HepG2 (cell line): ENCODE measurements around the gene C12orf56. TPM values are rescaled to one million over a fixed set of nuclear protein-coding genes. Genes with fewer than 3 reads are reported as not detected.
A peak's percentile ranks its signal among the peaks of the same experiment; 100 is the strongest.

Experiments used
- FOXP1 ChIP-seq, 2 experiments: fragments of 450-650 bp in 1 of 2; IDR thresholded peaks; 2 replicates each; pipeline ENCODE4 v1.6.1; 2017 to 2018; ENCODE audit warnings: antibody characterized with exemption in 1 of 2
- FUBP1 ChIP-seq: sonication (generic); formaldehyde crosslinking; IDR thresholded peaks from 2 replicates; pipeline ENCODE4 v1.5.1; 2020; ENCODE audit warnings: missing genetic modification reagents, mild to moderate bottlenecking, borderline replicate concordance
- GABPA ChIP-seq, 2 experiments: IDR thresholded peaks; 2 replicates each; pipeline ENCODE4 v1.6.1; 2011 to 2016; ENCODE audit warnings: low read depth in 2 of 2, low read length in 1 of 2, missing biosample characterization in 1 of 2, missing genetic modification characterization in 1 of 2
- GATAD2A ChIP-seq: IDR thresholded peaks from 2 replicates; pipeline ENCODE4 v1.6.1; 2016
- NFIC ChIP-seq: IDR thresholded peaks from 2 replicates; pipeline ENCODE4 v1.6.1; 2012; ENCODE audit warnings: mild to moderate bottlenecking, low read length, inconsistent platforms
- PRMT3 ChIP-seq: sonication (generic); formaldehyde crosslinking; IDR thresholded peaks from 2 replicates; pipeline ENCODE4 v1.8.1; 2022; ENCODE audit warnings: low read depth, mild to moderate bottlenecking, moderate library complexity, missing genetic modification reagents, borderline replicate concordance
- RBFOX2 ChIP-seq: fragments of 200-400 bp; formaldehyde crosslinking; IDR thresholded peaks from 2 replicates; pipeline ENCODE4 v1.6.1; 2017; ENCODE audit warnings: low read depth, mild to moderate bottlenecking, low read length
- SIX1 ChIP-seq: sonication (generic); formaldehyde crosslinking; IDR thresholded peaks from 2 replicates; pipeline ENCODE4 v1.4.0; 2020; ENCODE audit warnings: missing genetic modification reagents, borderline replicate concordance
- U2AF1 ChIP-seq: fragments of 200-400 bp; formaldehyde crosslinking; optimal IDR thresholded peaks from 2 replicates; pipeline ENCODE3; 2017; ENCODE audit warnings: mild to moderate bottlenecking, low read depth, low read length
- polyA plus RNA-seq, 8 experiments: library from polyadenylated mRNA; depleted of rRNA in 3 of 8; stranded (reverse) in 7 of 8; unstranded in 1 of 8; fragments of >200 nt; fragmentation: Illumina TruSeq in 4 of 8; extraction: Trizol in 4 of 8; gene quantifications; 2 replicates each; pipeline versions ENCODE4 v1.2.1 to v1.2.3, GENCODE V29; 2011 to 2016; ENCODE audit warnings: low read depth in 4 of 8, missing spikeins in 1 of 8, mixed read lengths in 1 of 8; ENCODE audit not compliant: insufficient read depth in 1 of 8
- total RNA-seq, 5 experiments: library from RNA; depleted of rRNA; stranded (reverse); fragments of >200 nt; fragmentation: Illumina TruSeq; extraction: Trizol; gene quantifications; 2 replicates each; pipeline ENCODE4 v1.2.3, GENCODE V29; 2016; ENCODE audit warnings: low read depth in 1 of 5
- TF ChIP-seq, protein P1 (sequence below): sonication (generic); formaldehyde crosslinking; IDR thresholded peaks from 2 replicates; pipeline ENCODE4 v1.4.0; 2020; ENCODE audit warnings: missing genetic modification reagents
- TF ChIP-seq, protein P2 (sequence below): sonication (generic); formaldehyde crosslinking; conservative IDR thresholded peaks from 2 replicates; pipeline ENCODE4 v1.4.0; 2020; ENCODE audit warnings: mild to moderate bottlenecking, missing genetic modification reagents, moderate library complexity
- TF ChIP-seq, protein P3 (sequence below): sonication (generic); formaldehyde crosslinking; IDR thresholded peaks from 2 replicates; pipeline ENCODE4 v1.4.0; 2020; ENCODE audit warnings: missing genetic modification reagents

The C12orf56 gene
- total and polyA plus RNA-seq, 2 of the 13 experiments (the other 11 are each of a cell fraction or from before 2014, with no cell fraction given) = 0.07 TPM; not detected in 1

DNA sequence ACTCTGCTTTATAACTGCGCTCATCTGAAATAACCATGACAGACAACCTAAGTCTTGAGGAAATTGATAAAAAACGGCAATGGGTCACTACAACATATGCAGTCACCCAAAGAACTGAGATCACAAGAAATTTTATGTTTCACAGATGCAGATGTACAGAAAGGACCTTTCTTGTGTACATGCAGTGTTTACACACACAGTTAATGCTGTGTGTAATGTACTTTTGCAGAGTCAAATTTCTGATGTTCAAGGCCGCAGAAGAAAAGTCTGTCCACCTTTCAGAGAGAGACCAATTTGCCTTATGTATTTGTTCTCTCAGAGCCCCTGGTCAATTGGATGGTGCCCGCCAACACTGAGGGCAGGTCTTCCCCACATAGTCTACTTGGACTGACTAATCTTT lies 38.4 kb upstream of the C12orf56 start (continued):
- TF ChIP-seq FUBP1 (CRISPR knock-in tag) (no peak), RBFOX2 (no peak), FOXP1 (IDR thresholded peaks at IDR 0.05) (no peak), FOXP1 (CRISPR knock-in tag; IDR thresholded peaks at IDR 0.05) (peak; percentile 68), U2AF1 (no peak), GABPA (IDR thresholded peaks at IDR 0.05; ENCODE audit: low read depth, low read length) (no peak), GABPA (CRISPR knock-in tag; IDR thresholded peaks at IDR 0.05; ENCODE audit: low read depth) (no peak), GATAD2A (CRISPR knock-in tag) (peak; percentile 35; the same call in 1 of the 2 replicates), SIX1 (CRISPR knock-in tag) (peak; percentile 55; the same call in 1 of the 2 replicates), PRMT3 (CRISPR knock-in tag) (no peak), NFIC (no peak)
- TF ChIP-seq, protein P1, sequence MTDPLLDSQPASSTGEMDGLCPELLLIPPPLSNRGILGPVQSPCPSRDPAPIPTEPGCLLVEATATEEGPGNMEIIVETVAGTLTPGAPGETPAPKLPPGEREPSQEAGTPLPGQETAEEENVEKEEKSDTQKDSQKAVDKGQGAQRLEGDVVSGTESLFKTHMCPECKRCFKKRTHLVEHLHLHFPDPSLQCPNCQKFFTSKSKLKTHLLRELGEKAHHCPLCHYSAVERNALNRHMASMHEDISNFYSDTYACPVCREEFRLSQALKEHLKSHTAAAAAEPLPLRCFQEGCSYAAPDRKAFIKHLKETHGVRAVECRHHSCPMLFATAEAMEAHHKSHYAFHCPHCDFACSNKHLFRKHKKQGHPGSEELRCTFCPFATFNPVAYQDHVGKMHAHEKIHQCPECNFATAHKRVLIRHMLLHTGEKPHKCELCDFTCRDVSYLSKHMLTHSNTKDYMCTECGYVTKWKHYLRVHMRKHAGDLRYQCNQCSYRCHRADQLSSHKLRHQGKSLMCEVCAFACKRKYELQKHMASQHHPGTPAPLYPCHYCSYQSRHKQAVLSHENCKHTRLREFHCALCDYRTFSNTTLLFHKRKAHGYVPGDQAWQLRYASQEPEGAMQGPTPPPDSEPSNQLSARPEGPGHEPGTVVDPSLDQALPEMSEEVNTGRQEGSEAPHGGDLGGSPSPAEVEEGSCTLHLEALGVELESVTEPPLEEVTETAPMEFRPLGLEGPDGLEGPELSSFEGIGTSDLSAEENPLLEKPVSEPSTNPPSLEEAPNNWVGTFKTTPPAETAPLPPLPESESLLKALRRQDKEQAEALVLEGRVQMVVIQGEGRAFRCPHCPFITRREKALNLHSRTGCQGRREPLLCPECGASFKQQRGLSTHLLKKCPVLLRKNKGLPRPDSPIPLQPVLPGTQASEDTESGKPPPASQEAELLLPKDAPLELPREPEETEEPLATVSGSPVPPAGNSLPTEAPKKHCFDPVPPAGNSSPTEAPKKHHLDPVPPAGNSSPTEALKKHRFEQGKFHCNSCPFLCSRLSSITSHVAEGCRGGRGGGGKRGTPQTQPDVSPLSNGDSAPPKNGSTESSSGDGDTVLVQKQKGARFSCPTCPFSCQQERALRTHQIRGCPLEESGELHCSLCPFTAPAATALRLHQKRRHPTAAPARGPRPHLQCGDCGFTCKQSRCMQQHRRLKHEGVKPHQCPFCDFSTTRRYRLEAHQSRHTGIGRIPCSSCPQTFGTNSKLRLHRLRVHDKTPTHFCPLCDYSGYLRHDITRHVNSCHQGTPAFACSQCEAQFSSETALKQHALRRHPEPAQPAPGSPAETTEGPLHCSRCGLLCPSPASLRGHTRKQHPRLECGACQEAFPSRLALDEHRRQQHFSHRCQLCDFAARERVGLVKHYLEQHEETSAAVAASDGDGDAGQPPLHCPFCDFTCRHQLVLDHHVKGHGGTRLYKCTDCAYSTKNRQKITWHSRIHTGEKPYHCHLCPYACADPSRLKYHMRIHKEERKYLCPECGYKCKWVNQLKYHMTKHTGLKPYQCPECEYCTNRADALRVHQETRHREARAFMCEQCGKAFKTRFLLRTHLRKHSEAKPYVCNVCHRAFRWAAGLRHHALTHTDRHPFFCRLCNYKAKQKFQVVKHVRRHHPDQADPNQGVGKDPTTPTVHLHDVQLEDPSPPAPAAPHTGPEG (CRISPR knock-in tag) = peak; percentile 78; the same call in 1 of the 2 replicates
- TF ChIP-seq, protein P2, sequence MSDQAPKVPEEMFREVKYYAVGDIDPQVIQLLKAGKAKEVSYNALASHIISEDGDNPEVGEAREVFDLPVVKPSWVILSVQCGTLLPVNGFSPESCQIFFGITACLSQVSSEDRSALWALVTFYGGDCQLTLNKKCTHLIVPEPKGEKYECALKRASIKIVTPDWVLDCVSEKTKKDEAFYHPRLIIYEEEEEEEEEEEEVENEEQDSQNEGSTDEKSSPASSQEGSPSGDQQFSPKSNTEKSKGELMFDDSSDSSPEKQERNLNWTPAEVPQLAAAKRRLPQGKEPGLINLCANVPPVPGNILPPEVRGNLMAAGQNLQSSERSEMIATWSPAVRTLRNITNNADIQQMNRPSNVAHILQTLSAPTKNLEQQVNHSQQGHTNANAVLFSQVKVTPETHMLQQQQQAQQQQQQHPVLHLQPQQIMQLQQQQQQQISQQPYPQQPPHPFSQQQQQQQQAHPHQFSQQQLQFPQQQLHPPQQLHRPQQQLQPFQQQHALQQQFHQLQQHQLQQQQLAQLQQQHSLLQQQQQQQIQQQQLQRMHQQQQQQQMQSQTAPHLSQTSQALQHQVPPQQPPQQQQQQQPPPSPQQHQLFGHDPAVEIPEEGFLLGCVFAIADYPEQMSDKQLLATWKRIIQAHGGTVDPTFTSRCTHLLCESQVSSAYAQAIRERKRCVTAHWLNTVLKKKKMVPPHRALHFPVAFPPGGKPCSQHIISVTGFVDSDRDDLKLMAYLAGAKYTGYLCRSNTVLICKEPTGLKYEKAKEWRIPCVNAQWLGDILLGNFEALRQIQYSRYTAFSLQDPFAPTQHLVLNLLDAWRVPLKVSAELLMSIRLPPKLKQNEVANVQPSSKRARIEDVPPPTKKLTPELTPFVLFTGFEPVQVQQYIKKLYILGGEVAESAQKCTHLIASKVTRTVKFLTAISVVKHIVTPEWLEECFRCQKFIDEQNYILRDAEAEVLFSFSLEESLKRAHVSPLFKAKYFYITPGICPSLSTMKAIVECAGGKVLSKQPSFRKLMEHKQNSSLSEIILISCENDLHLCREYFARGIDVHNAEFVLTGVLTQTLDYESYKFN (CRISPR knock-in tag) = peak; percentile 25; the same call in 1 of the 2 replicates
- TF ChIP-seq, protein P3, sequence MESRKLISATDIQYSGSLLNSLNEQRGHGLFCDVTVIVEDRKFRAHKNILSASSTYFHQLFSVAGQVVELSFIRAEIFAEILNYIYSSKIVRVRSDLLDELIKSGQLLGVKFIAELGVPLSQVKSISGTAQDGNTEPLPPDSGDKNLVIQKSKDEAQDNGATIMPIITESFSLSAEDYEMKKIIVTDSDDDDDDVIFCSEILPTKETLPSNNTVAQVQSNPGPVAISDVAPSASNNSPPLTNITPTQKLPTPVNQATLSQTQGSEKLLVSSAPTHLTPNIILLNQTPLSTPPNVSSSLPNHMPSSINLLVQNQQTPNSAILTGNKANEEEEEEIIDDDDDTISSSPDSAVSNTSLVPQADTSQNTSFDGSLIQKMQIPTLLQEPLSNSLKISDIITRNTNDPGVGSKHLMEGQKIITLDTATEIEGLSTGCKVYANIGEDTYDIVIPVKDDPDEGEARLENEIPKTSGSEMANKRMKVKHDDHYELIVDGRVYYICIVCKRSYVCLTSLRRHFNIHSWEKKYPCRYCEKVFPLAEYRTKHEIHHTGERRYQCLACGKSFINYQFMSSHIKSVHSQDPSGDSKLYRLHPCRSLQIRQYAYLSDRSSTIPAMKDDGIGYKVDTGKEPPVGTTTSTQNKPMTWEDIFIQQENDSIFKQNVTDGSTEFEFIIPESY (CRISPR knock-in tag) = no peak
